Retina (tissue), 1 donor: Measurements from ENCODE around the gene RAB15.
A peak's percentile ranks its signal among the peaks of the same experiment; 100 is the strongest.
"Not testable (repeated sequence)": the region's sequence is repeated elsewhere in the genome, so short reads cannot be mapped to it uniquely, and the experiment has no call there.

Experiments
- DNase-seq: peaks from one replicate; pipeline ENCODE4 v3.0.0-alpha.2; 2016

The RAB15 gene

DNA sequence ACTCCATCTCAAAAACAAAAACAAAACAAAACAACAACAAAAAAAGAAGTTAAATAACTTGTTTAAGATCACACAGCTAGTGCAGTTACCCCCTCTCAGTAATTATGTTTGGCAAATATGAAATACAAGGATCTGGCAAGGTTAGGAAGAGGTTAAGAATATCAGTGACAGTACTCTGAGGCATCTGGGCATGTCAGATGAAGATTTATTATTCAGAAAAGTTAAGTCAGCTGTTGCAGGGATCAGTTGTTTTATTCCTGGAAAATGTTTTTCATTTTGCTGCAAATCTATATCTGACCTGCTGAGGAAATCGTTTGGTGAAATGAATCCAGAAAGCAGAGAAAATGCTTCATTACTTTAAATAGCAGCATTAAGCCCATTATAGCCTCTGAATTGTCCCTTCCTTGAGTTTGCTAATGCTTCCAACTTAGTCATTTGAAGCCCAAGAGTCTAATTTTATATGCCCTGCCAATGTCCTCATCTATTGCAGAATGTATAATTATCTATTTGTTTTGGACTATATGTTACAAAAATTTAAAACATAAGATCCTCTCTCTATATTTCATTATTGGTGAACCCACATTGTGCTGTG, 37.7 kb downstream of the RAB15 start:
- no peak for DNase-seq

DNA sequence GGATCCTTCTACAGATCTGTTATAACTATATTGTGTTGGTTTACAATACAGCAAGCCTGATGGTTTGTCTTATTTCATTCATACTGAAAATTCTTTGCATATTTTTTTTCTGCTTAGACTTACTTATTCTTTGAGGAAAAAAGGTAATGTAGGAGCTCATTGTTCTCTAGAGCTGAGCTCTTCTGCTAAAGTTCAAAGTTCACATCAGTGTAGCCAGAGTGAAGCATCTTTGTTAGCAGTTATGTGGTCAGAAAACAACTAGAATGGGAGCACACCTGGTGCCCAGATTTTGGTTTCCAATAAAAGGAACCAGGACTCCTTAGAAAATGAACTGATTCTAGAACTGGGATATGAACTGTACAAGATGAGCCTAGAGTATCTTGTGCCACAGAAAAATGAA, 39.9 kb downstream of the RAB15 start:
- DNase-seq: no peak

DNA sequence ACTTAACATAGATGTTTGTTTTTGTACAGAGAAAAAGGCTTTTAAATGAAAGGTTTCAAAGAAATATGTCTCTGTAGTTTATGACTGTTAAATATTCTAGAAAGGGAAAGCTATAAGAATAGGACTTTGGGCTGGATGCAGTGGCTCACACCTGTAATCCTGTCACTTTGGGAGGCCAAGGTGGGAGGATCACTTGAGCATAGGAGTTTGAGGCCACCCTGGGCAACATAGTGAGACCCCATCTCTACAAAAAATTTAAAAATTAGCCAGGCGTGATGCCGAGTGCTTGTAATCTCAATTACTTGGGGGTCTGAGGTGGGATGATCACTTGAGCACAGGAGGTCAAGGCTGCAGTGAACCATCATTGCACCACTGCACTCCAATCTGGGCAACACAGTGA, 41.0 kb downstream of the RAB15 start:
- DNase-seq: no peak

DNA sequence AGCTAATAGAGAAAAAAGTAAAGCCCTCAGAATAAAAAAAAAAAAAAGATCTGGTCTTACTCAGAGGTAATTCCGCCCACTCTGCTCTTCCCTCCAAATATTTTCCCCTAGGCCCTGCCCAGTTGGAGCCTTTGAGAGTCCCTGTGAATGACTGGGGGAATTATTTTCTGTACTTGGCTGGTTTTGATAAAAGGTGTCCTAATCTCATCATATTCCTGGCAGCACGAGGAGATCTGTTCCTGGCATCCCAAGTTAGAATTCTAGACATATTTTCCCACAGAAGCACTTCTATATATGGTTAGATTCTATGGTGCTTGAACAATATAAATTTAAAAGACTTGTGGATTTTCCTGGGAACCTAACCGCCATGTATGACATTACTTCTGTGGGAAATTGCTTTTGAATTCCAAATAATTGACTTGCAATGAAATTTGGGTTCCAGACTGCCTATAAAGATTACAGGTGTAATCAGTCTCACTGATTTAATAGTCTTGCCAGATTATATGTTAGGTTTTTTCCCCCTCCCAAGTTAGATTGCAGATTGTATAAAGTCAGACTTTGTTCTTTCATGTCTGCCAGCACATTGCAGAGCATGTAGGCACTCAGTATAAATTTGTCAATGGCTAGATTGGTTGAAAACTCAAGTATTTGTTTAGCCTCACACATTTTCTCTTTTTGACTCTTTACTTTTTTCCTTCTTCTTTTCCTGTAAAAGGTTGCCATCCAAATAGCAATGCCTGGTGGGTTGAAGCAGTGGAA, 41.9 kb downstream of the RAB15 start:
- no peak for DNase-seq

DNA sequence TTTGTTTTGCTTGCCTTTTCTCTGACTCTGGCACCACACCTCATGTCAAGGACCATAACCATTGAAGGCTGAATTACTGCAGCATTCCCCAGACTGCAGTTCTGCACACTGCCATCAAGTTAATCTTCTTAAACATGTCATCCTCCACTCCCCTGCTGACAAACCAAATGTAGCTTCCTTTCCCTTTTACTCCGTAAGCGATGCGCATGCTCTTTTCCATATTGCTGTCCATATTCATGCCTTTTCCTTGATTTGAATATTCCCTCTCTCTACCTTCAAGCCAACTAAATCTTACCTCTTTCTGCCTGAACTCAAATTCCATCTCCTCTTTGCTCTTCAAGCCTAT, 43.1 kb downstream of the RAB15 start:
- DNase-seq: no peak

GRCh38 chr14:64928239-64929013, 43.7 kb downstream of the RAB15 start:
- no peak for DNase-seq

- DNase-seq: no peak
Measured at GRCh38 chr14:64927031-64927430, 45.1 kb downstream of the RAB15 start.

DNA sequence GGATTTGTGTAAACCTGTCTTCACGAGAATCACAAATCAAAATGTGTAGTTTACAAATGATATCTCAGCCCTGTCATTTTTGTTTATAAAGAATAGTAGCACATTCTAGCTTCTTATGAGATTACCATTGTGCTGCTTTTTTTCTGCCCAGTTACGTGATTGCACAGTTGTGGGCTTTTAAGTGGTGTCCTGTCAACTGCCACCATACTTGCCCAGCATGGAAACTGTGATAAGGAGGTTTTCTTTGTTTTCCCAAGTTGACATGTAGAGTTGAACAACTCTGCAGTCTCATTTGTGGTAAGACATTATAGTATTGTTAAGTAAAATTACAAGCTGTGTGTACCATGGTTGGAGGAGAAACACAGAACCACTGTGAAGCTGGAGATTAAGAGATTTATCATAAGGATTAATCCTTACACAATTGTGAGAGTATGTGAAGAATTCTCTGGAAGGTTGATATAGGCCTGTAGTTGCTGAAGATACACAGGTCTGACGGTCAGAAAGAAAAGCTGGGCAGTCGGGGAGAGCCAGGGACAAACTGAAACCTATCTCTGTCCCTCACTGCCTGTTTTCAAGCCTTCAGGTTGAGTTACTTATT, 45.6 kb downstream of the RAB15 start:
- no peak for DNase-seq

DNA sequence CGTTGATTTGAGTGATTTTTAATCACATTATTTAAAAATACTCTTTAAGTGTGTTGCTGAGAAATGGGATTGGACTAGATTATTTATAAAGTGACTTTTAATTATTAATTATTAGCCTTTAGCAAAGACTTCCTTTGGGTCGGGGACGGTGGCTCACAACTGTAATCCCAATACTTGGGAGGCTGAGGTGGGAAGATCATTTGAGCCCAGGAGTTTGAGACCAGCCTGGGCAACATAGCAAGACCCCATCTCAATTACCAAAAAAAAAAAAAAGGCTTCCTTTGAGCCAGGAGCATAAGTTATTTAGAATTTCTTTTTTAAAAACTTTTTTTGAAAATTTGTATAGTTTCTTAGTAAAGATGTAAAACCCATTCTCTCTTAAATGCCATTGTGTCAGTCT, 49.1 kb downstream of the RAB15 start:
- DNase-seq: no peak

DNA sequence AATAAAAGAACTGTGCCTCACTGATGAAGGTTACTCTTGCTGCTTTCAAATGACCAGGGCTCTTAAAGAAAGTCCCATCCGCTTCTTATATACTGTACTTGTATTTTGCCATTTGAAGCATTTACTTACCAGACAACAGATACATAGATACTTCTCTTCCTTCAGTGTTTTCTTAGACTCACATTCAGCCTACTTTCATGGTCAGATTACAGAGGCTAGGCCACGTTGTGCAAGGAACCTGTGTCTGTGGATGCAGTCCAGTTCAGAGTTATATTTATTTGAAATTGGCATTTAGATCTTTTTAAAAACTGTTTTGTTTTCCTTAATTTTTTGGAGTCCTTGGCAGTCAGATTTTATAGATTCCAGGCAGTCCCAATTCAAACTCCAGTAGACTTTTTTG, 51.7 kb downstream of the RAB15 start:
- DNase-seq: no peak

- DNase-seq: no peak
Measured at GRCh38 chr14:64919618-64920017, 52.5 kb downstream of the RAB15 start.

DNA sequence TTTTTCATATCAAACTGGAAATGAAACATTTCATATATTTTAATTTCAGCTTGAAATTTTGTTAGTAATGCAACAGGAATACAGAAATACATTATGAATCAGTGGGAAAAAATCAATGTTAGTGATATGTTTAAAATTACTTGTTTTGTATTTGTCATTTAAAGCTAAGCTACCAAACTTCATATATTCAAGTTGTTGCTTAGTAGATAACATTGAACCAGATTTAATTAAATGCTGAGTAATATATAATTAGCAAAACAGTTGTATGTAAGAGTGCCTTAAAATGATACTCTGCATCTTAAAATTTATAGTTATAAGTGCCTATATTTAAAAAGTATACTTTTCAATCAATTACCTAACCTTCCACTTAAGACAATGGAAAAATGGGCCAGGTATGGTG, 52.9 kb downstream of the RAB15 start:
- no peak for DNase-seq

DNA sequence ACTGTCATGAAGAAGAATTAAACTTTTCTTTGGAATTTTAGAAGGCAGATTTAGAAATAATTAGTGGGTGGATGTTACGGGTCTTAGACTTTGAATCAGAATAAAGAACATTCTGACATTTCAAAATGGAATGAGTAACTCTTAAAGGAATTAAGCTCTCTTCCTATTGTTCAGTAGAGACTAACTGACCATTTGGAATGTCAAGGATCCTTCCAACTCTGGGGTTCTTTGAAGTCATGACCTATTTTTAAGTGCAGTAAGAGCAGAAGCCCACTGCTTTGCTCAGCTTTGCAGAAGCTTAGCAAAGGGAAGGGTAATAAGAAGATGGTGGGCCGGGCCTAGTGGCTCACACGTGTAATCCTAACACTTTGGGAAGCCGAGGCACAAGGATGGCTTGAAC, 53.9 kb downstream of the RAB15 start:
- no peak for DNase-seq

DNA sequence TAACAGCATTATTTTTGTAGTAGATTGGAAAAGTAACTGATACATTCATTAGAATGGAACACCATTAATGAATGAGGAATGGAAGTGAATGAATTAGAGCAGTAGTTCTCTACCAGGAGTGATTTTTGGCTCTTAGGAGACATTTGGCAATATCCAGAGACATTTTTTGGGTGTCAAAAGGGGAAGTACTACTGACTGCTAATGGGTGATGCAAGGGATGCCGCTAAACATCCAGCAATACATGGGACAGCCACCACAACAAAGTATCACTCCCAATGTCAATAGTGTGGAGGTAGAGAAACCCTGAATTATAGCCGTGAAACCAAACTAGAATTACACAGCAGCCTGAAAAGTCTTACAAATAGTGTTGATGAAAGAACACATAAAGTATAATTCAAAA, 56.3 kb downstream of the RAB15 start:
- DNase-seq: no peak

GRCh38 chr14:64915029-64915424, 57.1 kb downstream of the RAB15 start:
- no peak for DNase-seq

- DNase-seq: peak; percentile 96
Measured at GRCh38 chr14:64914237-64915028, 57.7 kb downstream of the RAB15 start, which contains the start of gene CHURC1. Gene CHURC1, plus strand, starts transcription at chr14:64914455. Its CDS starts 41 bp downstream, at chr14:64914496.

- DNase-seq: not testable (repeated sequence)
Measured at GRCh38 chr14:64913477-64913876, 58.7 kb downstream of the RAB15 start.

DNA sequence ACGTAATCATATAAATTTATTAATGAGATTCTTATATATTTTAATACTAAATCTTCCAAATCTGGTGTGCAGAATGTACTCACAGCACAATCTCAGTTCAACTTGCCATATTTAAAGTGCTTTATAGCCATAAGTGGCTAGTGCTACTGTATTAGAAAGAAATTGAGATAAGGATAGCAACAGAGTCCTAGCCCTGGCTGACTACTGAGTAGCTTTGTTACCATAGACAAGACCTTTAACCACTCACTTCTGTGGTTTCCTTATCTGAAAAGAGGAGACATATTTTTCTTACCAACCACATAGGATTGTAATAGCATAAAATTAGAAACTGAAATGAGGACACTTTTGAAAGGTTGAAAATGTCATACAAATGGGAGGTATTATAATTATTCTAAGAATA, 59.9 kb downstream of the RAB15 start:
- DNase-seq: no peak

- no peak for DNase-seq
Measured at GRCh38 chr14:64910847-64911495, 61.2 kb downstream of the RAB15 start.

DNA sequence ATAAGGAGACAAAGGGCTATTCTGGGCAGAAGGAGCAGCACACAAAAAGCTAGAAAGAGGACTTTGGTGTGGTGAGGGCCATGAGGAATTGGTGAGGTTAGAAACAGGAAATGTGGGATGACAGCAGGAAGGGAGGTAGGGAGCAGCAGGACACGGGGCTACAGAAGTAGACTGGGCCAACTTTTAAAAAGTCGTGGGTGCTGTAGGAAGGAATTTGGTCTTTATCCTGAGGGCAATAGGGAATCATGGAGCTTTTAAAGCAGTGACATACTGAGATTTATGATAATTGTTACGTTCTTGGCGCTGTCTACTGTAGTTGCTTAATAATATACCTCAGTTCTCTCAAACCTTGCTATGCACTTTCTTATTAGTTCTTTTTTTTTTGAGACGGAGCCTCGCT, 66.1 kb downstream of the RAB15 start:
- DNase-seq: no peak

- DNase-seq: no peak
Measured at GRCh38 chr14:64899958-64900357, 72.2 kb downstream of the RAB15 start.
